ENCODE results near the gene SPEN. TPM values are rescaled to one million over a fixed set of nuclear protein-coding genes. Genes with fewer than 3 reads are reported as not detected.

Gene SPEN
- total RNA-seq, 1 donor from 2014 or later: 22.0 TPM

GRCh38 chr1:15949453-15950245 is 102.1 kb downstream of the SPEN start:
- peak; percentile 96 for DNase-seq

GRCh38 chr1:15950302-15950701 is 102.8 kb downstream of the SPEN start:
- no peak for DNase-seq

GRCh38 chr1:15950763-15951295 is 103.3 kb downstream of the SPEN start:
- peak; percentile 81 for DNase-seq

GRCh38 chr1:15951341-15952153 is 104.0 kb downstream of the SPEN start:
- DNase-seq: no peak

- DNase-seq: peak; percentile 90
These were observed 105.1 kb downstream of the SPEN start for GRCh38 chr1:15952317-15953258.

- peak; percentile 47 for DNase-seq
These were observed 105.8 kb downstream of the SPEN start for GRCh38 chr1:15953294-15953771.

GRCh38 chr1:15953791-15954241 is 106.3 kb downstream of the SPEN start:
- peak; percentile 56 for DNase-seq

- DNase-seq: no peak
These were observed 106.8 kb downstream of the SPEN start for GRCh38 chr1:15954316-15954715.

- DNase-seq: no peak
These were observed 108.0 kb downstream of the SPEN start for GRCh38 chr1:15955552-15955951.

GRCh38 chr1:15956150-15956549 is 108.6 kb downstream of the SPEN start:
- no peak for DNase-seq

GRCh38 chr1:15957221-15958095 is 110.0 kb downstream of the SPEN start:
- DNase-seq: no peak

- peak; percentile 56 for DNase-seq
These were observed 110.6 kb downstream of the SPEN start for GRCh38 chr1:15958111-15958510.

GRCh38 chr1:15958793-15959192 is 111.3 kb downstream of the SPEN start:
- DNase-seq: peak; percentile 75

GRCh38 chr1:15959424-15959823 is 111.9 kb downstream of the SPEN start:
- DNase-seq: no peak

GRCh38 chr1:15959827-15960446 is 112.4 kb downstream of the SPEN start:
- no peak for DNase-seq

- no peak for DNase-seq
These were observed 113.3 kb downstream of the SPEN start for GRCh38 chr1:15960808-15961207.

- DNase-seq: no peak
These were observed 114.0 kb downstream of the SPEN start for GRCh38 chr1:15961492-15961891.

GRCh38 chr1:15962176-15962575 is 114.7 kb downstream of the SPEN start:
- no peak for DNase-seq

- DNase-seq: no peak
These were observed 115.3 kb downstream of the SPEN start for GRCh38 chr1:15962671-15963362.

- no peak for DNase-seq
These were observed 116.0 kb downstream of the SPEN start for GRCh38 chr1:15963363-15963967.
